Measurements from ENCODE around the gene DCLK3.

- TF ChIP-seq CTCF (conservative IDR thresholded peaks at IDR 0.05 in 1 of 2, IDR thresholded peaks at IDR 0.05 in 1 of 2; ENCODE audit: low read depth in 1 of 2, low read length in 2 of 2) (no peak), EZH2 (IDR thresholded peaks at IDR 0.05; ENCODE audit: low read length, missing control alignments) (no peak)
These were observed 75.5 kb downstream of the DCLK3 start for GRCh38 chr3:36688815-36689214.

Measured in fibroblast of lung (primary cell).